ENCODE results near the gene DLGAP1.

The DLGAP1 gene

DNA sequence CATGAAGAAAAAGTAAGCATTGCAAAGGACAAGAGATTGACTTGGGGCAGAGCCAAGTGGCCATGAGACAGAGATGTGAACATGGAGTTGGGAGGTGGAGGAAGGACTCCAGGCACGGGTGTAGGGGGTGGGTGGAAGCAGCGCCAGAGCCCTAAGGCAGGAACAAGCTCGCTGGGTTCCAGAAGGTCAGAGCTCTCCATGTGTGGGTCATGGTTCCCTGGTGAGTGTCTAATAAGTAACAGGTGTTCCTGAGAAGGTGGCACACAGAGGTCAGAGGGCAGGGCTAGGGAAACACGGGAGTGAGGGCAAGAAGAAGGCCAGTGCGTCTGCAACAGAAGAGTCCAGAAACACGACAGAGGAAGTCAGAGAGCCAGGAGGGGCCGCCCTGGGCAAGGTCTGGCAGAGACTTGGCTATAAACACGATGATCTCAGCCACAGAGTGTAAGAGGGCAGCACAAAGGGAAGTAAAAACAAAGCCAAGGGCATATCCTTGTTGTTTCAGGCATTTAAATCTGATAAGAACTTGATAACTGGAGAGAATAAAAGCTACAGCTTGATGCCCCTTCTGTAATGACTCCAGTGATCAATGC lies 744.3 kb downstream of the DLGAP1 start:
- no peak for TF ChIP-seq EZH2phosphoT487 (conservative IDR thresholded peaks at IDR 0.05; ENCODE audit: low read length)
- no peak for TF ChIP-seq CTCF (IDR thresholded peaks at IDR 0.05; ENCODE audit: insufficient read depth, low read length, poor library complexity, severe bottlenecking)
- Histone ChIP-seq H3K4me3 (ENCODE audit: insufficient read depth, low read length, poor library complexity, severe bottlenecking) (no peak overlapping the region), H2AFZ (ENCODE audit: low read depth, low read length, severe bottlenecking) (no peak overlapping the region), H3K9me3 (ENCODE audit: insufficient read depth, low read length) (no peaks in the 10 kb centered on the region), H3K4me2 (ENCODE audit: low read depth, low read length, poor library complexity, severe bottlenecking) (no peak overlapping the region), H3K27me3 (ENCODE audit: low read length) (no peaks in the 10 kb centered on the region), H4K20me1 (ENCODE audit: low read depth, low read length) (no peaks in the 10 kb centered on the region), H3F3A (ENCODE audit: insufficient read depth) (no peaks in the 10 kb centered on the region), H3K9ac (ENCODE audit: low read length) (no peak overlapping the region), H3K36me3 (ENCODE audit: low read length) (no peaks in the 10 kb centered on the region), H3K79me2 (ENCODE audit: insufficient read depth, low read length) (no peaks in the 10 kb centered on the region), H3K27ac (ENCODE audit: low read depth, low read length) (no peak overlapping the region), H3K9me2 (replicated peaks; ENCODE audit: insufficient read depth, low read length) (no peaks in the 10 kb centered on the region)

DNA sequence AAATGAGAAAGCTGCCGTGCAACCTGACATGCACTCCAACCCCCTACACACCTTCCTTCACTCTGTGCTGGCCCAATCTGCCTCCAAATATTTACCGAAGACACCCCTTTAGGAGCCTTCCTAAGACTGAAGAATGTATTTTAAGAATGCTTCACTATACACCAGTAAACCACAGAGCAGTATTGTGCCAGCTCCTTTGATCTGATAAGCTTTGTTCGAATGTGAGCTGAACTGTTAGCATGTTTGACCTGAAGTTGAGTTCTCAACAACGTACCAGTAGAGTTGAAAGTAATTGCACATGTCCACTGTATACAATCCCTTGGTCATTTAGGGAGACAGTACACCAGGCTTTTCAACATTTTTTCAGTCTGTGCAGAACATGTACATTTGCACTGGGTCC lies 745.9 kb downstream of the DLGAP1 start:
- Histone ChIP-seq H3F3A (ENCODE audit: insufficient read depth) (no peaks in the 10 kb centered on the region), H4K20me1 (ENCODE audit: low read depth, low read length) (no peaks in the 10 kb centered on the region), H2AFZ (ENCODE audit: low read depth, low read length, severe bottlenecking) (no peak overlapping the region), H3K79me2 (ENCODE audit: insufficient read depth, low read length) (no peaks in the 10 kb centered on the region), H3K4me3 (ENCODE audit: insufficient read depth, low read length, poor library complexity, severe bottlenecking) (no peak overlapping the region), H3K27ac (ENCODE audit: low read depth, low read length) (no peak overlapping the region), H3K9ac (ENCODE audit: low read length) (no peak overlapping the region), H3K9me3 (ENCODE audit: insufficient read depth, low read length) (no peaks in the 10 kb centered on the region), H3K36me3 (ENCODE audit: low read length) (no peaks in the 10 kb centered on the region), H3K27me3 (ENCODE audit: low read length) (no peaks in the 10 kb centered on the region), H3K4me2 (ENCODE audit: low read depth, low read length, poor library complexity, severe bottlenecking) (no peak overlapping the region), H3K9me2 (replicated peaks; ENCODE audit: insufficient read depth, low read length) (no peaks in the 10 kb centered on the region)
- TF ChIP-seq EZH2phosphoT487 (conservative IDR thresholded peaks at IDR 0.05; ENCODE audit: low read length) (no peak), CTCF (IDR thresholded peaks at IDR 0.05; ENCODE audit: insufficient read depth, low read length, poor library complexity, severe bottlenecking) (no peak)

DNA sequence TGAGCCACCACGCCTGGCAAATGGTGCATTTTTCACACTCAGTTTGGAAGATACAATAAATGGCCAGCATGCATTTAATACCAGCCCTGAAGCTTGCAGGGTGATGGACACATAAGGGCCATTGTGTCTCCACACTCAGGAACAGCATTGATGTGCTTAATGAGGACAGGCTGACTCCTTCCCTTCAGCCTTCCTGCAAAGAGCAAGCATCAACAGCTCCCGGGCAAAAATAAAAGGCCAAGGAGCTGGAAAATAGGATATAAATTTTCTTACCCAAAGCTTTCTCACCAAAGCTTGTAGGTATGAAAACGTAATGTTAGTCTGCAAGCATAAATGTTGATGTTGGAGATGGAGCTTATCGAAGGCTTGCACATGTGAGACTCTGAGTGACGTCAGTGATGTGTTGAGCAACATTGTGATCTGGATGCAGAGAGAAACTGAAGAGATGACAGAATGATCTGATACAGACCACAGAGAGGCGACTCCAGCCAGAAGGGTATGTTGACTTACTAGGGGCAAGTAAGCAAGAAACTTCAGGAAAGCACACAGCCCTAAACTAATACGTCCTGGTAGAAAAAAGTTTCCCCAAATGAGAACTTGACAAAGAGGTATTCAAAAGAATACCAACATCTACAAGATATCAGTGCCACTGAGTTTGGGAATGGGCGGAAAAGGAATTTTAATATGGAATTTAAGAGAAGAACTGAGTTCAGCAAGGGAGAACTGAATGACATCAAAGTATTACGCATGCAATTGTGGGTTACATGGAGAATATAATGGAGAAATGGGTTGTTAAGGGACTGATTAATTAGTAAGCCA lies 748.6 kb downstream of the DLGAP1 start:
- Histone ChIP-seq H2AFZ (ENCODE audit: low read depth, low read length, severe bottlenecking) (no peak overlapping the region), H3K9me2 (replicated peaks; ENCODE audit: insufficient read depth, low read length) (no peaks in the 10 kb centered on the region), H3K36me3 (ENCODE audit: low read length) (no peaks in the 10 kb centered on the region), H3K79me2 (ENCODE audit: insufficient read depth, low read length) (no peaks in the 10 kb centered on the region), H3K27ac (ENCODE audit: low read depth, low read length) (no peak overlapping the region), H3K4me2 (ENCODE audit: low read depth, low read length, poor library complexity, severe bottlenecking) (no peak overlapping the region), H3K9me3 (ENCODE audit: insufficient read depth, low read length) (no peaks in the 10 kb centered on the region), H3K9ac (ENCODE audit: low read length) (no peak overlapping the region), H3F3A (ENCODE audit: insufficient read depth) (no peaks in the 10 kb centered on the region), H3K4me3 (ENCODE audit: insufficient read depth, low read length, poor library complexity, severe bottlenecking) (no peak overlapping the region), H3K27me3 (ENCODE audit: low read length) (no peaks in the 10 kb centered on the region), H4K20me1 (ENCODE audit: low read depth, low read length) (no peaks in the 10 kb centered on the region)
- no peak for TF ChIP-seq EZH2phosphoT487 (conservative IDR thresholded peaks at IDR 0.05; ENCODE audit: low read length)
